Hematopoietic multipotent progenitor cell treated with erythropoietin and hydrocortisone succinate and interleukin-3 and kit ligand, for 6 days (in vitro differentiated cells): Measurements from ENCODE around the gene NYAP1.

Experiments used
- DNase-seq: peaks from one replicate; pipeline ENCODE4 v3.0.0-alpha.2; 2015

The NYAP1 gene

GRCh38 chr7:100464210-100464660 is 19.5 kb upstream of the NYAP1 start, which contains the start of gene SPACDR:
Gene SPACDR (minus strand): TSS chr7:100464260. CDS start chr7:100464025, 235 bp downstream.
- no peak for DNase-seq

DNA sequence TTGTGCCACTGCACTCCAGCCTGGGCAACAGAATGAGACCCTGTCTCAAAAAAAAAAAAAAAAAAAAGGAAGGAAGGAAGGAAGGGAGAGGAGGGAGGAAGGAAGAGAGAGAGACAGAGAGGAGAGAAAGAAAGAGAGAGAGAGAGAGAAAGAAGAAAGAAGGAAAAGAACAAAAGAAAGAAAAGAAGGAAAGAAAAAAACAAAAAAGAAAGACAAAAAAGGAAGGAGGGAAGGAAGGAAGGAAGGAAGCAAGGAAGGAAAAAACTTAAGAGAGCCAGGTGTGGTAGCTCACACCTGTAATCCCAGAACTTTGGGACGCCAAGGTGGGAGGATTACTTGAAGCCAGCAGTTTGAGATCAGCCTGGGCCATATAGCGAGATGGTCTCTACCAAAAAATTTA is 18.9 kb upstream of the NYAP1 start:
- no peak for DNase-seq

- DNase-seq: no peak
Measured at GRCh38 chr7:100465299-100465698, 18.4 kb upstream of the NYAP1 start.

- peak; percentile 84 for DNase-seq
Measured at GRCh38 chr7:100465702-100466311, 17.9 kb upstream of the NYAP1 start.

GRCh38 chr7:100466653-100467605 is 16.8 kb upstream of the NYAP1 start:
- DNase-seq: no peak

GRCh38 chr7:100467638-100468373 is 15.9 kb upstream of the NYAP1 start:
- DNase-seq: no peak

- DNase-seq: peak; percentile 88
Measured at GRCh38 chr7:100469227-100470044, 14.3 kb upstream of the NYAP1 start.

- DNase-seq: no peak
Measured at GRCh38 chr7:100471021-100471420, 12.7 kb upstream of the NYAP1 start.

DNA sequence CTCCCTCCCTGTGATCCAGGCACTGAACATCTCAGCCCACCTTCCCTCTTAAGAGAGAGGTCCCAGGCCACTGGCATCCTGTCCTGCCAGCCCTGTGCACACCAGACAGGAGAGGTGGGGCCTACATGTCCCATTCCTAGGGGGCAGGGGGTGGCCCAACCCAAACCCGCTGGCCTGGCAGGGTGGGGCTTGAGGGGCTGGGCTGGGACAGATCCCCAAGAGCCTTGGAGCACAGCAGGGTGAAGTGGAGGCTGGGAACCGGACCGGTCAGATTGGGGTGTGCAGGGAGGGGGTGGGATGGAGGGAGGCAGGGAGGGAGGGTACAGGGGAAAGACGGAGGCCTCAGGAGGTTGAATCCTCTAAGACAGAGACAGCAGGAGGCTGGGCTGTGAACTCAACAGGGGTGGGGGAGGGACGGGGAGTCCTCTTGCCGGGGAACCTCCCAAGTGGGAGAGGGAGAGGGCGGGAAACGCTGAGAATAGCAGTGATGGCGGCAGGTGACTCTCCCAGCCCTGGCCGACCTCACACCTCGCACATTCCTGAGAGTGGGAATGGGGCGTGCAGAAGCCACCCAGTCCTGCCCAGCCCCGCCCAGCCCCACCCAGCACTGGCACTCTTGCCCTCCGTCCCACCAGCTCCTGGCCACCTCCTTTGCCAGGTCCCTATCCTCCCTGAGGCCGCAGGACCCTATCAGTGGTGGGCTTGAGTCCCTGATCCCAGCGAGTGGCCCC is 11.4 kb upstream of the NYAP1 start:
- no peak for DNase-seq

DNA sequence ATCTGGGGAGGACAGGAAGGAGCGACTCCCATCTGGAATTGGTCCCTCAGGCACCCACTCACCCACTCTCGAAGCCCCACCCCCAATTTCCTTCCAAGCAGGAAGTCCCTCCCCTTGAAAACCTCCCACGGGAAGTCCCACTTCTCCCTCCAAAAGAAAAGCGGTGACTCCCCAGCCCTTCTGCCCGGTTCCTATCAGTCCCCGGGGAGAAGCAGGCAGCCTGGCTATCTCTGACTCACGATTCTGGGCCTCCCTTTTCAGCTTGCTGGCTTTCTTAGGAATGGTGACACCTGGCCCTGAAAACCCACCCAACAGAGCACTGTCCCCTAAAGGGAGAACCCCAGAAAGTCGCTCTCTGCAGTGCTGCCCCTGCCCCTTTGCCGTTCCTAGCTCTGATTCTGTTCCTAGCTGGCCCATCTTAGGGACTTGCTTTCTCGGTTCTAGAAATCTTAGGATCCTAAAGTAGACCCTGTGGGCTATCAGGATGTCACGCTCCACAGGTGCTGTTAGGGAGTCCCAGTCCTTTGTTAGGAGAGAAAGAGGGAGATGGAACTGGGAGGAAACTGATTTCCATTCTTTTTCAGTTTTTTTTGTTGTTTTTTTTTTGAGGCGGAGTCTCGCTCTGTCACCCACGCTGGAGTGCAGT is 10.8 kb upstream of the NYAP1 start:
- DNase-seq: peak; percentile 75

DNA sequence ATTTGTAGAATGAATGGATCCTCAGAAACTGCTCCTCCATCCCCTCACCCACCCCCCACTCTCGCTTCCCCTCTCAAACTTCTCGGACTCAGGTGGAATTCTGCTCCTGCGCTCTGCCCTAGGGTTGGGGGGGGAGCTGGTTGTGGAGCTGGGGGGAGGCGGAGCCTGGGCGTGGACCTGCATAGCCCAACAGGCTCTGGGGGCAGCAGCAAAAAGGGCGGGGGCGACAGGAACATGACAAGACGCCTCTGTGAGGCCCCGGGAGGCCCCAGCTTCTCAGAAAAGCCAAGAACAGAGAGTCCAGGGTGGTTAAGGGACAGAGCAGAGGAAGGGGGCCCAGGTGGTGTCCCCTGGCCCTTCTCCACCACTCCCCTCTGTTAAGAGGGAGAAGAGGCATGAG is 8.2 kb upstream of the NYAP1 start:
- DNase-seq: peak; percentile 86

DNA sequence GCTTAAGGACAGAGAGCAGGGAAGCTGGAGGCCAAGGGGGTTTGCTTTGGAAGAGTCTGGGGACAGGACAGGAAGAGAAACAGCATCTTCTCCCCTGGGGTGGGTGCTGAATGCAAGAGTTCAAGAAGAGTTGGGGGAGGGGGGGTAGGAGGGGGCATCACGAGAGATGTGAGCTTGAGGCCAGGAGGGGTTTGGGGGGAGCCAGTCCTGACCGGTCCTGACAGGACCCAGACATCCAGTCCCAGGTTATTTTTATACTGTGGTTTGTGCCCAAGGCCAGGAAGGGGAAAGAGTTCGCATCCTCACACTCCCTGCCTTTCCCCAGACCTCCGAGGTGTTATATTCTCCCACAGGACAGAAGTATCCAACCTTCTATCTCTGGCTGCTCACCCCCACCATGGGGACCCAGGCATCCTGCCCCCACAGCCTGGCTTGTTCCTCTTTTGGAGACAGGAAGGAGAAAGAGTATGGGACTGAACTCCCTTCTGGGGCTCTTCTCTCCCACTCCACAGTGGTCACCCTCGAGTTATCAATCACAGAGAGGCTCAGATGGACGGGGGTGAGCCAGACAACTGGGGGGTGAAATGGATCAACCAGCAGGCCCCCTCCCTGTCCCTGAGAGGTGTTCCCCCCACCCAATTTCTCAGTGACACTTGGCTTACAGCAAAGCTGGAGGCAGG is 7.5 kb upstream of the NYAP1 start:
- no peak for DNase-seq

- peak; percentile 81 for DNase-seq
Measured at GRCh38 chr7:100476903-100477870, 6.5 kb upstream of the NYAP1 start.

DNA sequence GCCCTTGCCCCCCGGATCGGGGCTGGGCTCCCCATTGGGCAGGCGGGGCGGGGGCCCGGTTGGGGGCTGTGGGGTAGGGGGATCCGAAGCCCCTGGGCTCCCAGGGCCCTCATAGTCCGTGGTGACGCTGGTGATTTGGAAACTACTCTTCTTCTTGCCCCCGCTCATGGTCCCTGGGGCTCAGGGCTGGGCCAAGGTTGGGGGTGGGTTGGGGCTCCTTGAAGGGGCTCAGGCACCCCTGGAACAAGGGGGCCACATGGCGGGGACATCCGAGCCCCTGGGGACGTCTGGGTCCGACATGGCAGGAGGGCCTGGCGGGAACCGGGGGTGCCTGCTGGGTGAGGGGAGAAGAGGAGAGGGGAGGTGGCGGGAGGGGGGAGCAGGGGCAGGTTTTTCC is 5.9 kb upstream of the NYAP1 start:
- DNase-seq: no peak

GRCh38 chr7:100478958-100479660 is 4.6 kb upstream of the NYAP1 start, which contains the start of gene TSC22D4:
Gene TSC22D4 (minus strand): TSS chr7:100479214. CDS start chr7:100478038, 1,176 bp downstream.
- peak; percentile 98 for DNase-seq

DNA sequence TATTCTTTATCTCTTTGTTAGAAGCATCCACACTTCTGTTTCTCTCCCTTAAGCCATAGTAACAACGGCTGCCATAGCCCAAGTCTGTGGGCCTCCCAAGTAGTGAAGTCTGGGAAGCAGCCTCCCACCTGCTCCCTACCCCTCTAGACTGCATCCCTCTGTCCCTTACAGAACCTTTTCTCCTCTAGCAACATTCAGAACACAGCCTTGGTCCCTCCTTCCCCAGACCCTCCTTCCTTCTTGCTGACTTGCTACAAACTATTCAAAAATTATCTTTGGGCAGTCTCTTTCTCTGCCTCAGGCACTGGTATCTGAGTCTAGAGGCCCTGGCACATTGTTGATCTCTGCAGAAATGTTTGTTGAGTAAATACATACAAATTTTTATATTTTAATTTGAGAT is 2.3 kb upstream of the NYAP1 start:
- DNase-seq: no peak

- no peak for DNase-seq
Measured at GRCh38 chr7:100482728-100483089, 1.0 kb upstream of the NYAP1 start.

DNA sequence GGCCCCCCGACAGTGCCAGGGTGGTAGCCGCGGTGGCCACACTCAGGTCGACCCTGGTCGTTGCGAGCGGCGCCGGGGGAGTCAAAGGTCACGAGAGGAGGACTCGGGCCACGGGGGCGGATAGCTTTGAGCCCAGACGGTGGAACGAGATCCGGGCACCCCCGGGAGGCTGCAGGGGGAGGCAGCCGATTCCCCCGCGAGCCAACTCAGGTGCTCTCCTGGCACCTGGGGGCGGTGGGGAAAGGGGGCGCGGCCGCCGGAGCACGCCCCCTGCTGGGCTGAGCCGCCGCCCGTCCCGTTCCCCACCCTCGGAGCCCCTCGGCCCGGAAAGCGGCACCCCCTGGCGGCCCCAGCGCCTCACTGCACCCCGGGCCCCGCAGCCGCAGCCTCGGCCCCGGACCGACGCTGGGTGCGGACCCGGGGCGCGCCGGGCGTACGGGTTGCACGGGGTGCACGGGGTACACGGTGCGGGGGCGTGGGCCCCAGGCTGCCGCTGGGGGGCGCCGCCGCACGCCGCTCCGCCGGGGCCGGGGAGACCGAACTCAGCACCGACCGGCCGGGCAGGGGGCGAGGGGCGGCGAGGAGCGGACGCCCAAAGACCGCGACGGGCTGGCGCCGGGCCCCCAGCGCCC is 521 bp upstream of the NYAP1 start:
- DNase-seq: peak; percentile 81
